Stimulated activated CD4-positive, alpha-beta T cell treated with anti-CD3 and anti-CD28 coated beads, Interleukin-4, amount 100 ng/mL, for 24 hours (primary cell): Measurements from ENCODE around the gene ADCY6.

Experiments used
- DNase-seq: peaks from one replicate; pipeline ENCODE4 v3.0.0-alpha.2; 2020

The ADCY6 gene

DNA sequence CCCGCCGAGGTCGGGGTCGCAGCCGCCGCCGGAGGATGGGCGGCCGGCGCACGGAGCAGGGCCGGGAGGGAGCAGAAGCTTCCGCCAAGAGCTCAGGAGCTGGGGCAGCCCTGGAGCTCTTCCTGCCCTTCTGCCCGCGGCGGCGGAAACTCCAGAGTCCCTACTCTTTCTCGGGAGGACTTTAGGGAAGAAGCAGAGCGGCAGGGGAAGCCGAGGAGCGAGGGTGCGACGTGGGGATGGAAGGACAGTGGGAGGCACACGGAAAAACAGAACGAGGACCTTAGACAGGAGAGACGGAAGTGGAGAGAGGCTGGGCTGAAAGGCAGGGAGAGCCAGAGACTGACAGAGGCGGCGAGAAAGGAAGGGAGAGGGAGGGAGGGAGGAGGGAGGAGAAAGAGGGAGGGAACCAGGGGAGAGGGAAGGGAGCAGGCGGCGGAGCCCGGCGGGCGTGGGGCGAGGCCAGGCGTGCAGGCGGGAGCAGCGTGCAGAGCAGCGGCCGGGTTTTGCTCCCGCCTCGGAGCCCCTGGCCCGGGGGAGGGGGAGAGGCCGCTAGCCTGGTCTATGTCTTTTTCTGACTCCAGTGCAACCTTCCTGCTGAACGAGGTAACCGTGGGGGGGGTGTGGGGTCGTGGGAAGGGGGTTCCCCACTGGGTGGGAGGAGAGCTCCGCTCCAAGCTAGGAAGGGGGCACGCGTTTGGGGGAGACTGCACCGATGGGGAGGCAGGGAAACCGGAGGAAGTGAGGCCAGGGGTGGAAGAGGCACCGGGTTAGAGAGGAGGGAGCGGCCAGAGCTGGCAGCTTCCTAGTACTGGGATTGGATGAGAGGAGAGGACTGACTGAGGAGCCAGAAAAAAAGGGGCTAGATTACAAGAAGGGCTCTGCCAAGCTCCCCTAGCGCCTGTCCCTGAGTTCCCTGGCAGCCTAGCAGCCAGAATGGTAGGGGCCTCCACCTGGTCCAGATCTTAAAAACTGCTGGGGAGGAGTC, 26.5 kb upstream of the ADCY6 start:
- peak; percentile 37 for DNase-seq

DNA sequence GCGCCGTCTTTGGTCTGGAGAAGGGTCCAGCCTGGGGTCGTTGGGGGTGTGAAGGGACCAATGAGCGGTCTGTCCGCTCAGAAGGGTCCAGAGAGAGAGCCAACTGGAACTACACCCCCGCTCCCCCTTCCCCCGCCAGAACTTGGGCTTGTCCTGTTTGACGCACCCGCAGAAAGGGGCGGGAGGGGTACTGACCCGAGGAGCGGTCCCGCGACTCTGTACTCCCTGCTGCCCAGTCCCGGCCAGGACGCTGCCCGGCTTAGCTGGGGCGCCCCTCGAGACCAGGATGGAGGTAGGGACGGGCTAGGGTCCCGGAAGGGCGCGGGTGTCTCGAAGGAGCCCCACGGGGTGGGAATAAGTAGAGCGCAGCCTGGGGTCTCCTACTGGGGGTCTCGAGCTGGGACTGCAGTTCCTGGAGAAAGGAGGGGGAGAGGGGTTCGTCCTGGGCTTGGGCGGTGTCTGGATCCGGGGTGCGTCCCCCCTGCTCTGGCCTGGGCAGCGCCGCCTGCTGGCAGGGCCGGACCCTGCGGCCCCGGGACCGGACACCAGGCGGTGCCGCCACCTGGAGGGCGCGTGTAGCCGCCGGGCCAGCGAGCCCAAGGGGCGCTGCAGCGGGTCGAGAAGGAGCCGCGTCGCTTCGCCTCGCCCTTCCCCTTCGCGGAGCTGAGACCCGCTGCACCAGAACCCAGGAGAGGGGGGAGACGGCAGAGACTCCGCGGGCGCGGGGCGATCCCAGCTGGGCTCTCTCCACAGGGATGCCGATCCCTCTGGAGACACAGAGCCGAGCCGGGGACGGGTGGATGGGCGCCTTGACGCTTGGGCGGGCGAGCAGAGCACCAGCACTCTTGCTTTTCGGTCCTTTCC, 25.6 kb upstream of the ADCY6 start:
- DNase-seq: peak; percentile 76

DNA sequence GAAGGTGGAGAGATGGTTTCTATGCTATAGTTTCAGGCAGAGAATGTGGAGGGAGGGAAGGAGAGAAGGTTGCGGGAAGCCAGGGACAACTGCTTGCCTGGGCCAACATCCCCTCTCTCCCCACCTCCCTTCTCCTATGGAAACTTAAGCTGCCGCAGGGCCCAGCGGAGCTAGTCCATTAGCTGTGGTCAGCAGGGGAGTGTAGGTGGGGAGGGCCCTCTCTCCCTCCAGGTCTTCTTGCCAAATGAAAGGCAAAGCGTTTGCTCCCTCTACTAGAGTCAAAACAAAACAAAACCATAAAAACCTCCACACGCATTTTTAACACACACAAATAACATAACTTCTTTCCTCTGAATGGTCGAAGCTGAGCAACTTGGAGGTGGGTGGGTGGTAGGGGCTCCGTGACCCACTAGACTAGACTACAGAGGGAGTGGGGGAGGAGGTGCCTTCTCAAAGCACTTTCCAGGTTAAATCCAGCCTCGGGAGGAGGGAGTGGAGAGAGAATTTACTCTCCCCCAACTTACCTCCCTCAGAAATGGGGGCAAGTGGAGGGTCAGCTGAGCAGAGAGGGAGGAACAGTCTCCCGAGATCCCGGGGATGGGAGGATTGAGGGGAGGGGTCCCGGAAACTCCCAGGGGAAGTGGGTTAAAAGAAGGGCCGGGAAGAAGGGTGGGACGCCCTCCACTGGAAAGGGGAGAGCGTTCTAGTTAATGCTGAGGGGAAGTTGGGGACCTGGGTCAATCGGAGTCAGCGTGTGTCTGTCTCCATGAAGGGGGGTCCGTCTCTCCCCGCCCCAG, 24.8 kb upstream of the ADCY6 start:
- no peak for DNase-seq

DNA sequence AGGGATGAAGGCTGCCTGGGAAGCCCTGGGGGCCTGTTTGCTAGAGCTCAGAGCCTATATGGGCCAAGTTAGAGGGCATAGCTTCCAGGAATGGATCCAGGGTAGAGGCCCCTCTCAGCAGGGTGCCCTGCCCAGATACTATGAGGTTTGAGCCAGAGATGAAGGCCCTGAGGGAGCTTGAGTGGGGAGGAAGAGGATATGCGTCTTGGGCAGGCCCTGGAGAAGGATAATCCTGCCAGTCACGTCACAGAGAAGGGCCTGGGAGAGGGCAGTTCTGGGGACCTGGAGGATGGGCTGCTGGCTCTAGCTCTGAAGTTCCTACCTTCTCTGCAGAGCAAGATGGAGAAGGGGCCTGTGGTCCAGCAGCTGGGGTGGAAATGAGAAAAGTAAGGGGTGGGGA, 23.5 kb upstream of the ADCY6 start:
- no peak for DNase-seq

DNA sequence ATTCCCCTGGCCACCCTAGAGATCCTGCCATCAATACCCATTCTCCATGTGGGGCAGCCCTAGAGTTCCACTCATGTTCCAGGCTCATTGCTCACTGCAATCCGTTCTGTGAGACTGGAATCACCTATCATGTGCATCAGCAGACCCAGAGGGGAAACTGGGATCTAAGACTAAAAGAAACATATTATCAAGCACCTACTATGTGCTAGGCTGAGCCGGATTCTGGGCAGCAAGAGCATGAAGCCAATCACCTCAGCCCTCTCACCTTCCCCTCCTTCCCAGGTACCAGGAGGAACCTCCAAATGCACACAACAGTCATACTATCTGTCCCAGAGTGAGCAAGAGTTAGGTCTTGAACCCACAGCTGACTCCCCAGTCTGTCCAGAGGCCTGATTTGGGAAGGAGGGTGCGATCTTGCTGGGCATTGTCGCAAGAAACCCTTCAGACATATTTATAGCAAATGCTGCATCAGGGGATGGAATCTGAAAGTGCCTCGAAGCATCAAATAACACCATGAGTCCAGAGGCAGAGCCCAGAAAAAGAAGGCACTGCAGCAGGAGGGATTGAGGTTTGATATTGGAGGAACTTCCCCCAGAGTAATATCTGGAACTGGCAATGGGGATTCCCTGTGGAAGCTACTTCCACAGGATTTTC, 22.7 kb upstream of the ADCY6 start:
- DNase-seq: no peak

DNA sequence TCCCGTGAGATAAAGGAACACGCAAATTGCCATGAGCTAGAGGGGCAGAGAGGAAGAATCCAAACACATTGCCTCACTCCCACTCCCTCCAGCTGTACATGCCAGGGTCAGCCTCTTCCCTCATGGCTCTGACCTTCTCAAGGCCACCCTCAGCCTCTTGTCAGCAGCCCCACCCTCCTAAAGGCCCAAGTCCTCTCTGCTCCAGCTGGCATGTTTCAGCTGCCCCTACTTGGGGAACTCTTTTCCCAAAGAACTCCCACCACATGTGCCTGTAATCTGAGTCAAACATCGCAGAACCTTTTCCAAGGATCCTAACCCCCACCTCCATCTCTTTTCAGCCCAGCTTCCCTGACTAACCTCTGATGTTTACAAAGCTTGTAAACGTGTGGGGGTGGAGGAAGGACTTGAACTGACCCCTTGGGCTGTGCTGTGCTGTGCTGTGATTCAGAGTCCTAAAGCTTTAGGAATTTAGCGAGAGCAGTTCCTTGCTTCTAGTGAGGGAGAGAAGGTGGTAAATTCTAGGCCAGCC, 22.1 kb upstream of the ADCY6 start:
- DNase-seq: no peak

DNA sequence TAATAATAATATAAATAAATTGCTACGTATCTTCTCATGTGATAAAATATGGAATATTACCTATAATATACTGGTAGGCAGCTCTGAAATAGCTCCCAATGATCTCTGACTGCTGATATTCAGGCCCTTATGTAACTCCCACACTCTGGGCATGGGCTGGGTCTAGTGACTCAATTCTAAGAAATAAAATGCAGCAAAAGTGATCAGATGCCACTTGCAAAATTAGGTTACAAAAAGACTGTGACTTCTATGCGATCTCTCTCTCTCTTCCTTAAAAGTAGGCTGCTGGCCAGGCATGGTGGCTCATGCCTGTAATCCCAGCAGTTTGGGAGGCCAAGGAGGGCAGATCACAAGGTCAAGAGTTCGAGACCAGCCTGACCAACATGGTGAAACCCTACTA, 19.1 kb upstream of the ADCY6 start:
- no peak for DNase-seq

DNA sequence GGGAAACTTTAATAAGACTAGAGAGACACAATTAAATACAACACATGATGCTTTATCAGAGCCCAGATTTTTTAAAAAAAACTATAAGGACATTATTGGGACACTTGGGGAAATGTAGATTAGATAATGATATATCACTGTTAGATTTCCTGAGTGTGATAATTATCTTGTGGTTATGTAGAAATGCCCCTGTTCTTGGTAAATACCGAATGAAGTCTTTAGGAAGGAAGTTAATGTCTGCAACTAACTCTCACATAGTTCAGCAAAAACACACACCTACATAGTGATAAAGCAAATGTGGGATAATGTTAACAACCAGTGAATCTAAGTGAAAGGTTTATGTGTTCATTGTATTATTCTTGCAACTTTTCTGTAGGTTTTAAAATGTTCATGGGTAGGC, 14.8 kb upstream of the ADCY6 start:
- DNase-seq: no peak

DNA sequence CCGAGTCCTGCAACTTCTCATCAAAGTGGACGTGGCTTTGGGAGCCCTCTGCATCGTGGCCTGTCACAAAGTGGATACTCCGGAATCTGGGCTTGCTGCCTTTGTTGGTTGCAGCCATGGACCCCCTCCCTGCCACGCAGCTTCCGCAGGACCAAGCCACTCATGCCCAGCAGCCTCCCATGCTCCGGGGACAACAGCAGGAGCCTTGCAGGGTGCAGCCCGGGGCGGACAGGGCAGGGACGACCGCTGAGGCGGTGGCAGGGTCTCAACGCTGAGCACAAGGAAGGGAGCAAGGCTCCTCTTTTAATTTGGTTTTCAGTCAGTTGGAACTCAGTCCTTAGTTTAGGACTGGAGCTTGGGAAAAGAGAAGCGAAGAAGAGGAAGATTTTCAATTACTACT, 12.1 kb upstream of the ADCY6 start:
- DNase-seq: no peak

DNA sequence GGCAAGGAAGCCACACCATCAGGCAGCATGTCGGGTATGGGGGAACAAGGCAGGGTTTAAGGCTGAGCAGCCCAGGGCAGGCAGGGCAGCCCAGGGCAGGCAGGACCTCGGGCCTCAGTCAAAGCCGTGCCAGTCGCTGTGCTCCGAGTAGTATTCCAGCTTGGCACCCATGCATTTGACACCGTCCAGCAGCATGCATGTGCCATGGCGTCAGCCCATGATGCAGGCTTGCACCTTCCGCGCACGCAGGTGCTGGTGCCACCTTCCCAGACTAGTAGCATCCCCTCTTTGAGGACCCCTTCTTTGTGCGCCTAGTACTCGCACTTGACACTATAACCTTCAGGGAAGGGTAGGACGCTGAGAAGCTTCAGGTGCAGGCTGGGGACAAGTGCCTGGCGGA, 11.6 kb upstream of the ADCY6 start:
- DNase-seq: no peak

DNA sequence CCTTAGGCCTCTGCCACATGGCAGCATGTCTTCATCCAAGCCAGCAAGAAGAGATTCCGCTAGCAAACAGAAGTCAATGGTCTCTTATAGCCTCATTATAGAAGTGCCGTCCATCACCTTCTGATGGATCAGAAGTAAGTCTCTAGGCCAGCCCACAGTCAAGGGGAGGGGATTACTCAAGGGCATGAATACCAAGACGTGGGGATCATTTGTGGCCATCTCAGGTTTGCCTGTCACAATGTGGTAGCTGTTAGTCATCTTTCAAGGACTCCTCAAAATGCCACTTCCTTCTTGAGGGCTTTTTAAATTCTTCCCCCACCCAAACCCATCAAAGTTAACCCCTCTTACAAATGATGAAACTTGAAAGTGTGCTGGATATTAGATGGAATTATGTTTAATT, 8.1 kb upstream of the ADCY6 start:
- DNase-seq: no peak

DNA sequence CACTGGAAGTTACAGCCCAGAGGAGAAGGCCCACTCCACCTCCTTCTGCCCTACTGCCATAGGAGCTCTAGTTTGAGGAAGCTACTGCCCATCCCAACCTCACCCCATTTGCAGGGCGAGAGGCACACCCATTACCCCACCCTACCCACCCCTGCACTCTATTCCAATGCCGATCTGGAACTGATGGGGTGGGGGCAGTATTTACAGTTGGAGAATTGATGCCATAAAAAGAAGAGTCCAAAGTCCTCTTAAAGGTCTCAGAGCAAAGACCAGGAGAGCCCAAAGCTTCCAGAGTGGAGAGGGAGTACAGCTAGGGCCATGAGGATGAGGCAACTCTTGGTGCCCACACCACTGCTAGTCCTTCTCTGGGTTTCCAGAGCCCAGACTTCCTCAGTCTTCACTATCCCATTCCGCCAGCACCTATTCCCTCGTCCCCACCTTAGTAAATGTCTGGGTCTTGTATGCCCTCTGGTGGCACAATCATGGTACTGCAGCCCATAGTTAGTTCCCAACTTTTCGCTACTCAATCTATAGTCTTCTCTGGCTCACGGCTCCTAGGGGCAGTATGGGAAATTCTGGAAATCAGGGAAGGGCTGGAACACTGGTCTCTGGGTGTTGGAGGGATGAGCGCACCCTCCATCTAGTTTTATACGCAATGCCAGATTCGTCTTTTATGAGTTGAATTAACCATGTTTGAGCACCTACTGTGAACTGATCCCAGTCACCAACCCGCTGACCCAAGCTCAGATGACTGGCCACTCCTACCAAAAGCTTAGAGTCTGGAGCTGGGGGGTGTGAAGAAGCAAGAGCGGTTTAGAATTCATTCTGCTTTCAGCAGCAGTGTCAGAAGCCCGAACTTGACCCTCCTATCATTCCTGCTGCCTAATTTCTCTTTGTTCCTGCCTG, 6.9 kb upstream of the ADCY6 start:
- DNase-seq: peak; percentile 70

DNA sequence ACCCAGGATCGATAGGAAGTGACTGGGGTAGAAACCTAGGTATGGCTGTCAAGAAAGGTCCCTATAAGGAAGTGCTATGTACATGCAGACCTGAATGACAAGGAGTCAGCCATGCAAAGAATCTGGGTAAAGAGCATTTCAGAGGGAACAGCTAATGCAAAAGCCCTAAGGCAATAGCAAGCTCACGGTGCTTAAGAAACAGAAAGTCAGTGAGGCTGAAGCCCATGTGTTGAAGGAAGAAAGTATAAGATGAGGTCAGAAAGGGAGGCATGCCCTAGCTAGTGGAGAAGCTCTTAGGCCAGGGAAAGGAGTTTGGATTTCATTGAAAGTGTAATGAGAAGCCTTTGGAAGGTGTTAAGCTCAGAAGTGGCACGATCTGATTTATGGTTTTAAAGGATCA, 6.0 kb upstream of the ADCY6 start:
- no peak for DNase-seq

DNA sequence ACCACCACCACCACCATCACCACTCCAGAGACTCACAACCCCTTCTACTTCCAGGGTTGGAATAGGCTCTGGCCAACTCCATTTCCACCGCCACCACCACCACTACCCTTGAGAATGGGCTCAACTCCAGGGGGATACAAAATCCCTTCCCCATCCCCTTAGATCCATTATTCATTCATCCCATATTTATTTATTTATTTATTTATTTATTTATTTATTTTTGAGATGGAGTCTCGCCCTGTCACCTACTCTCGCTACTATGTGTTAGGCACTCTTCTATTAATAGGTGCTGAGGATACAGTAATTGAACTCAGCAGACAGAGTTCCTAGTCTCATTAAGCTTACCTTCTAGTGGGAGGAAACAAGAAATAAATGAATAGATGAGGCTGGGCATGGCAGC, 4.8 kb upstream of the ADCY6 start:
- no peak for DNase-seq

DNA sequence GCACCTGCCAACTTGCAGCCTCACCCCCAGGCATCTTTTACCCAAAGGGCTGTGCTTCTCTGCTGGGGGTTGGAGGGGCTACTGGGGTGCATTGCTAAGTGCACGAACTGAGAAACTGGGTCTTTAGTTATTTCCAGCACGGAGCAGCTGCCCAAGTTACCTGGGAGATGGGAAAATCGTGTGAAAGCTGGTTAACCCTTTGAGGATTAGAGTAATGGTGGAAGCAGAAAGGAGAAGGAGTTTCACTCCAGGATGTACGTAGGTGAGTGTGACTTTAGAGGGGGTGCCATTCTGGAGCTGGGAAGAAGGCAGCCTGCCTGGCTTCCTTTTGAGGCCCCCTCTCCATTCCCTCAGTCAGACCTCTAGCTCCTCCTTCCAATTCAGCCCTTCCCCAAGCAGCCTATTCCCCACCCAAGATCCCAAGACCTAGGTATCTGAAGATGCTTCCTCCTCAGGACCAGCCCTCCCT, 1.0 kb upstream of the ADCY6 start:
- DNase-seq: no peak

DNA sequence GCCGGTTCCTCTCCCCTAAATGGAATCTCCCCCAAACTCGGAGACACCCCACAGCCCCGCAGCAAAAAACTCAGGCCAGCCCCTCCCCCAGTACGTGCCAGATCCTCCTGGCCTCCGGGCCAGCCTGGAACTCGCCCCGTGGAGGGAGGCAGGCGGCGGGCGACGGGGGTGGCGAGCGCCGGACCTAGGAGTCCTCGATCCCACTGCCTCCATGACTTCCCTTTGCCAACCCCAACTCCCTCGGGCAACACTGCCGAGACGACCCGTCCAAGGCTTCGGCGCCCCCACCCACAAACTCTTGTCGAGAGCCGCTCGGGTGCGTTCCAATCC, 400 bp downstream of the ADCY6 start:
- DNase-seq: no peak

DNA sequence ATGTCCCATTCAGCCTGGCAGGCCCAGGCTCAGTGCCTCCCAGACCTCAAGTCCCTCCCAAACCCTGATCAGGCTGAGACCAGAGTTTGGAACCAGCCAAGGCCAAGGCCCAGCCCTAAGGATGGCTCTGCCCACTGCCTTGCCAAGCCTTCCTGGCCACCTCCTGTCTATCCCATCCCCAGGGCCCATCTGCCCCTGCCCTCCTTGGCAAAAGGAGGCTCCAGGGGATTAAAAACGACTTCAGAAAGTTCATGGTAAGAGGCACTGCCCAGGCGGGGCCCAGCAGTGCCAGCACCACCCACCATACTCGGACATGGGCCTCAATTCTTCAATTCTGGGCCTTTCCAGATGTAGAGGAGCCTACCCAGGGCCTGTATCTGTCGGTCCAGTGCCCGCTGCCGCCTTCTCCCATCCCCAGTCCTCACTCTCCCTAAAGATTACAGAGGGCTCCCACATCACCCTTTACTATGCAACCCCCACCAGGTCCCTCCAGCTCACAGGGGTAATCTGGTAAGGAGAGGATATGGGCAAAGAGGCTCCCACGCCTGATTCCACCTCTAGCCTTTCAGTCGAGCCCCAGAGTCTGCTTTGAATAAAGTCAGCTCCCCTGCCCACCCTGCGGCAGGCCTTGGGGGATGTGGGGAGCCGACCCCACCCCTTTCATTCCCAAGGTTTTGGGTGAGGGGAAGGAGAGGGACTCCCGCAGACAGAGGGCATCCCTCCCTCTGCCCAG, 932 bp downstream of the ADCY6 start:
- no peak for DNase-seq

DNA sequence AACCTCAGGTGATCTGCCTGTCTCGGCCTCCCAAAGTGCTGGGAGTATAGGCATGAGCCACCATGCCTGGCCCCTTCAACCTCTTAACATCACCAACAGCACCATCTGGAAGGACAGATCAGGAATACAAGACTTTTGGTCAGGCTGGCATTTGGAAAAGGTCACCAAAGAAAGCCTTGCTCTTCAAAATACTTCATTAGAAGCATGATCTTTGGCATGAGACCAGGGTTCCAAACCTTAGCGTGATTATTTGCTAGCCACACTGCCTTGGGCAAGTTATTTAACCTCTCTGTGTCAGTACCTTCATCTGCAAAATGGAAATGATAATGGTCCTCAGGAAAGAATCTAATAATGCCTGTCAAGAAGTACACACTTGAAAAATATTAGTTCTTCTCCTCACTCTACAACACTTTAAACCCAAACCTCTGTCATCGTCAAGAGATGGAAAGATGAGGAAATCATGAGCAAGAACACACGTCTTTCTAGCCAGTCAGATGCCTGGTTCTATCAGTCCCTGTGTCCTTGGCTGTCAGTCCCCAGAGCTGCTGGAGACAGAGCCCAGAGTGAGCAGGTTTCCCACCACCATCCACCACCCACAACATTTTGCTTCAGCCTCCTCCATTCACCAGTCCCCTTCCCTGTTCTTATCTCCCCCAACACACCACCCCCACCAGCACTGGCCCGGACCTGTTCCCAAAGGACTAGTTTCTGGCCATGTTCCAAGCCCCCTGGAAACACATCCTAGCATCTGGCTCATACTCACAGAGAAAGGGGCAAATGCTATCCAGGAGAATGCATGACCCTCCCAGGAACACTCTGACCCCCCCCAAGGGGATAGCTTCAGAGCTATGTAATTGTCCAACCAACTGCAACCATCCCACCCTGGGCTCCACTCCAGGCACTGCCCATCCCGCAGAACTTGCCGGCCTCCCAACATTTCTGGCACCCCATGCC, 2.0 kb downstream of the ADCY6 start:
- no peak for DNase-seq

DNA sequence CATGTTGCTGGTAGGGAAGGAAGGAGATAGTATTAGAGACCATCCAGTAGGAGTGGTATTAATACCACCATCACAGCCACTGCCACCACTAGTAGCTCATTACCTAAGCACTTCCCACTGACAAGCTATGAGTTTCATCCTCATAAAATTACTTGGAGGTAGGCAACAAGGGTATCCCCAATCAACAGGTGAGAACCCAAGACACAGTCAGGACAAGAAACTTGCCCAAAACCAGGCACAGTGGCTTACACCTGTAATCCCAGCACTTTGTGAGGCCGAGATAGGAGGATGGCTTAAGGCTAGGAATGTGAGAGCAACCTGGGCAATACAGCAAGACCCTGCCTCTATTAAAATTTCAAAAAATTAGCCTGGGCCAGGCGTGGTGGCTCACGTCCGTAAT, 5.5 kb downstream of the ADCY6 start:
- no peak for DNase-seq
